Testis (tissue), 2 donors: Measurements from ENCODE around the gene RSPH10B2.
"Not testable (repeated sequence)": the region's sequence is repeated elsewhere in the genome, so short reads cannot be mapped to it uniquely, and the experiment has no call there.

Experiments
- POLR2A ChIP-seq: fragments of 450-650 bp; IDR thresholded peaks from one replicate; pipeline ENCODE4 v1.6.1; 2017; ENCODE audit warnings: antibody characterized with exemption, mild to moderate bottlenecking, moderate library complexity
- TF ChIP-seq, protein P1 (sequence below), 3 experiments: fragments of 450-650 bp in 2 of 3; fragments of 200-600 bp in 1 of 3; sonication (generic) in 1 of 3; IDR thresholded peaks; one replicate each; pipeline ENCODE4 v1.5.1; 2016 to 2019; ENCODE audit warnings: antibody characterized with exemption in 3 of 3, mild to moderate bottlenecking in 2 of 3, moderate library complexity in 1 of 3

DNA sequence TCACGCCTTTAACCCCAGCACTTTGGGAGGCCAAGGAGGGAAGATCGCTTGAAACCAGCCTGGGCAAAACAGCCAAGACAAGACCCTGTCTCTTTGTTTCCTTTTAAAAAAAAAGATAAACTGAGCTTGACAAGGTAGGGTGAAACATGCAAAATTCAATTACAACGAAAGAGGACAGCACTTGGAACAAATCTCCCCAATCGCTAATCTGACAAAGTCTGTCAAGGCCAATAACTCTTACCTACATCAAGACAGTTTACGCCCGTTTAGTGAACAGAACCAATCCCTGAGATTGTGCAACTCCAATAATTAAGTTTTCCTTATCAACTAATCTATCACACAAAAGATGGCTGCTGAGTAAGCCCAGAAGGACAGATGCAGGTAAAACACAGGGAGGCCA lies 67.7 kb downstream of the RSPH10B2 start:
- TF ChIP-seq, protein P1, sequence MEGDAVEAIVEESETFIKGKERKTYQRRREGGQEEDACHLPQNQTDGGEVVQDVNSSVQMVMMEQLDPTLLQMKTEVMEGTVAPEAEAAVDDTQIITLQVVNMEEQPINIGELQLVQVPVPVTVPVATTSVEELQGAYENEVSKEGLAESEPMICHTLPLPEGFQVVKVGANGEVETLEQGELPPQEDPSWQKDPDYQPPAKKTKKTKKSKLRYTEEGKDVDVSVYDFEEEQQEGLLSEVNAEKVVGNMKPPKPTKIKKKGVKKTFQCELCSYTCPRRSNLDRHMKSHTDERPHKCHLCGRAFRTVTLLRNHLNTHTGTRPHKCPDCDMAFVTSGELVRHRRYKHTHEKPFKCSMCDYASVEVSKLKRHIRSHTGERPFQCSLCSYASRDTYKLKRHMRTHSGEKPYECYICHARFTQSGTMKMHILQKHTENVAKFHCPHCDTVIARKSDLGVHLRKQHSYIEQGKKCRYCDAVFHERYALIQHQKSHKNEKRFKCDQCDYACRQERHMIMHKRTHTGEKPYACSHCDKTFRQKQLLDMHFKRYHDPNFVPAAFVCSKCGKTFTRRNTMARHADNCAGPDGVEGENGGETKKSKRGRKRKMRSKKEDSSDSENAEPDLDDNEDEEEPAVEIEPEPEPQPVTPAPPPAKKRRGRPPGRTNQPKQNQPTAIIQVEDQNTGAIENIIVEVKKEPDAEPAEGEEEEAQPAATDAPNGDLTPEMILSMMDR (IDR thresholded peaks at IDR 0.05): not testable (repeated sequence)
- not testable (repeated sequence) for TF ChIP-seq POLR2A
